NCI-H345 (cell line): ENCODE data around the gene SH3PXD2B.
"Not testable (repeated sequence)": the region's sequence is repeated elsewhere in the genome, so short reads cannot be mapped to it uniquely, and the experiment has no call there.

ENCODE experiments used
- DNase-seq: peaks from one replicate; lab custom pipeline; 2025; lab: John Stamatoyannopoulos, UW

The SH3PXD2B gene

GRCh38 chr5:172399826-172400225 lies 54.5 kb downstream of the SH3PXD2B start:
- no peak for DNase-seq

- no peak for DNase-seq
Observed at GRCh38 chr5:172399336-172399735, 55.0 kb downstream of the SH3PXD2B start.

GRCh38 chr5:172398645-172399044 lies 55.7 kb downstream of the SH3PXD2B start:
- DNase-seq, result not testable (repeated sequence)

- not testable (repeated sequence) for DNase-seq
Observed at GRCh38 chr5:172396994-172397393, 57.3 kb downstream of the SH3PXD2B start.

- DNase-seq, result no peak
Observed at GRCh38 chr5:172396220-172396619, 58.1 kb downstream of the SH3PXD2B start.

- DNase-seq, result no peak
Observed at GRCh38 chr5:172395483-172395882, 58.8 kb downstream of the SH3PXD2B start.

GRCh38 chr5:172389578-172390112 lies 64.7 kb downstream of the SH3PXD2B start:
- DNase-seq, result no peak

GRCh38 chr5:172388246-172388733 lies 66.0 kb downstream of the SH3PXD2B start:
- no peak for DNase-seq

- no peak for DNase-seq
Observed at GRCh38 chr5:172385707-172386106, 68.6 kb downstream of the SH3PXD2B start.

- DNase-seq, result no peak
Observed at GRCh38 chr5:172385010-172385563, 69.2 kb downstream of the SH3PXD2B start.

GRCh38 chr5:172383191-172383802 lies 71.0 kb downstream of the SH3PXD2B start:
- DNase-seq, result peak; percentile 71

GRCh38 chr5:172380987-172381643 lies 73.2 kb downstream of the SH3PXD2B start:
- peak; percentile 72 for DNase-seq

GRCh38 chr5:172380301-172380986 lies 73.9 kb downstream of the SH3PXD2B start:
- DNase-seq, result no peak

- DNase-seq, result no peak
Observed at GRCh38 chr5:172379481-172379880, 74.8 kb downstream of the SH3PXD2B start.

- DNase-seq, result no peak
Observed at GRCh38 chr5:172377856-172378255, 76.5 kb downstream of the SH3PXD2B start.

- no peak for DNase-seq
Observed at GRCh38 chr5:172377438-172377837, 76.9 kb downstream of the SH3PXD2B start.

GRCh38 chr5:172374783-172375182 lies 79.5 kb downstream of the SH3PXD2B start:
- DNase-seq, result no peak

- no peak for DNase-seq
Observed at GRCh38 chr5:172373680-172374079, 80.6 kb downstream of the SH3PXD2B start.

GRCh38 chr5:172371684-172372083 lies 82.6 kb downstream of the SH3PXD2B start:
- DNase-seq, result no peak

- DNase-seq, result peak; percentile 3
Observed at GRCh38 chr5:172370648-172371545, 83.4 kb downstream of the SH3PXD2B start.

GRCh38 chr5:172370237-172370640 lies 84.1 kb downstream of the SH3PXD2B start:
- DNase-seq, result no peak
